Measurements from ENCODE around the gene RBM18.

- TF ChIP-seq POLR2A (IDR thresholded peaks at IDR 0.05) (no peak), CTCF (IDR thresholded peaks at IDR 0.05) (no peak)
These were observed 52.1 kb downstream of the RBM18 start for GRCh38 chr9:122212473-122213004.
